GM19455 (cell line): Measurements from ENCODE around the gene MYLK.
"Not testable (repeated sequence)": the region's sequence is repeated elsewhere in the genome, so short reads cannot be mapped to it uniquely, and the experiment has no call there.

Experiments
- ATAC-seq: cut with Tn5 transposase; IDR thresholded peaks from one replicate; pipeline ENCODE4 v1.9.1; 2021; ENCODE audit not compliant: unreplicated experiment

MYLK gene

GRCh38 chr3:123724306-123724705, 159.8 kb downstream of the MYLK start:
- no peak for ATAC-seq

DNA sequence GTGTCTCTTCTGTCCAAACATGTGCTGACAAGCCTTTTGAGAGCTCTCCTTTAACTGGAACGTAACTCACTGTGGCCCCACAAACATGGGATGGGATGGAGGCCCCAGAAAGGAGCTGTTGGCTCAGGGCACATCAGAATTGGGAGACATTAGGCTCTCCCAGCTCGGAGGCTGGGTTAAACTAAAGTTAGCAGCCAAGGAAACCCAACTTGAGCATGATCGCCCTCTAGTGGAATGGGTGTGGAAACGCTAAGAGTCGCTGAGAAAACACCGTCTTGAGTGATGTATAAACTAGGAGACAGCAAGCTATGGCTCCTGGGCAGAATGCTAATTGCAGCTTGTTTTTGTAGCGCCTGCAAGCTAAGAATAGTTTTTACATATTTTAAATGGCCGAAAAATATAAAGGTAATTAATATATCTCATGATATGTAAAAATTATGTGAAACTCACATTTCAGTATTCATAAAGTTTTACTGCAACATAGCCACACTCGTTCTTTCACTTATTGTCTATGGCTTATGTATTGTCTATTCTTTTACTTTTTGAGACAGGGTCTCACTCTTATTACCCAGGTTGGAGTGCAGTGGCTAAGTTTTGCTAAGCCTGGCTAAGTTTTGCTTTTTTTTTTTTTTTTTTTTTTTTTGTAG, 160.5 kb downstream of the MYLK start:
- ATAC-seq, result no peak

DNA sequence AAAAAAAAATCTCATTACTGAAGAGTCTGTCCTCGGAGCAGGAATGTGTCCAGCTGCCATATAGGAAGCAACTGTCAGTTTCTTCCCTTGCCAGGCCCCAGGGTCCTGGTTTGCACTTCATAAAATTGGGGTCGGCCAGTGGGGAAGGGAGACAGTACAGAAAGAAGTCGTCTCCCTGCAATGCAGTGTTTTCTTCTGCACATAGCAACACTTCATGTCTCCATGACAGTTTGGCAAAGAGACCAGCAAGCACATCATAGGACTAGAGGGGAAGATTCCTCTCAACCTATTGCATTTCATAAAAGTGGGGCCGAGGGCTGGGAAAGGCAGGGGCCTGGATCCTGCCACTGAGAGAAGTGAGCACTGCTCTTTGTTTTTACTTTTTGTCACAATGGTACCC, 161.1 kb downstream of the MYLK start:
- no peak for ATAC-seq

- ATAC-seq, result no peak
Measured at GRCh38 chr3:123722456-123722855, 161.7 kb downstream of the MYLK start.

DNA sequence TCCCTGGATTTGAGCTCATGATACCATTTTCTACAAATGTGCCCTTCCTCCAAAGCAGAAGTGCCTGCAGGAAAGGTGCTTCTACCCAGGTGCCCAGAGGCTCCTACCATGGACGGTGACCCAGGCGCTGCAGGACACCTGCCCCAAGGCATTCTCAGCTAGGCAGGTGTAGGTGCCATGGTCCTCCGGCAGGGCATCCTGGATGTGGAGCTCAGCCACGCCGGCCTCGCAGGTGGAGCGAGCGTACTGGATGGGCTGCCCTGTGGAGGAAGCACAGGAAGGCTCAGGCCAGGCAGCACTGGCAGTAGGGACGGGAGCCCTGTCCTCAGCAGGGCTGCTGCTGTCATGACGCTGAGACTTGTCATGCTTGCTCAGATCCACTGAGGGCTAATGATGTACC, 162.1 kb downstream of the MYLK start:
- ATAC-seq, result no peak

- not testable (repeated sequence) for ATAC-seq
Measured at GRCh38 chr3:123721095-123721689, 162.9 kb downstream of the MYLK start.

- ATAC-seq, result no peak
Measured at GRCh38 chr3:123720638-123721037, 163.5 kb downstream of the MYLK start.

DNA sequence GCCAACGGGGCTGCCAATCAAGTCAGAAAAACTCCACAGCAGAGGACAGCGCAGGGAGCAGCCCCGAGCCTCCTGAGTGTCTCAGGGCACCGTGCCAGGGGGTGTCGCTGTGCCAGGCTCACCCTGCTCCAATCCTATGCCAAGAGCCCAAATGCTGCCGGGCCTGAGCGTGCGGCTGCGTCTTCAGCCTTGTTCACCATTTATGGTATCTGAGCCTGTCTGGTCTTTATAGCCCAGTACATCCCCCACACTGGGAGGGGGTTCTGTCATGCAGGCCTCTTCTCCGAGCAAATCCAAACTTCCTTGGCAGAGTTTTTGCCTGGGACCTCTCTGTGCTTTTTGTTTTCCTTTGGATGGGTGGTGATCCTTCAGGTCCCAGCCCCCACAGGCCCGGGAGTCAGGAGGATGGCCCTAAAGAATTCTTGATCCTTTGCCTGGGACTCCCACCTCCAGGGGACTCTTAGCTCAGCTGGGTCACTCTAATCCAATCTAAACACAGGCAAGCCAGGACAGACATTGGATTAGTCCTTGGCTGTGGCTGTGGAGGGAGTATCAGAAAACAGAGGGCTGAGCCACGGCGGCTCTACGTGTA, 164.2 kb downstream of the MYLK start:
- ATAC-seq, result no peak

DNA sequence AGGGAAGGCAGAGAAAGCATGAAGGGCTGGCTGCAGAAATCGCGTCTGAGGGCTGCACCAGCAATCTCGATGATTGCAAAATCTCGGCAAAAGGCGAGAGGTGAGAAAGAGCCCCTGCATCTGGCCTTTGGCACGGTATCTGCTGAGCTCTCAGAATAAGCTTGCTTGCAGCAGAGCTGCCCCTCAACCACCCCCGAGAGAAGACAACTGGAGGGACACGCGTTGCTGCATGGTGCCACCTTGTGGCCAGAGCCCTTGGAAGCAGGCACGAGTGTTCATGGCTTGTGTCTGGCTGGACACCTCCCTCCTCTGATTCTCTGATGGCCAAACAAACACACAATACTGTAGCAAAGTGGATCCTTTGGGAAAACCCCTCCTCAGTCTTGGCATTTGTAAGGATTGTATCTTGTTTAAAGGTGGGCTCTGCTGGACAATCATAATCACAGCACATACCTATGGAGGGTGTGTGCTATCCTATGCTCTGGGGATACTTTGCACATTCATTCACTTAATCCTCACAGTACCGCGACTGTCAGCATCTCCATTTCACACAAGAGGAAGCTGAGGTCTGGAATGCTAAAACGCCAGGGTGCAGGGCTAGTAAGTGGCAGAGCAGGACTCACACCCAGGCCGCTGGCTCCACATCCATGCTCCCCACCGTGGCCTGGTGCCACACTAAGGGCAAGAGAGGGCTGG, 164.9 kb downstream of the MYLK start:
- not testable (repeated sequence) for ATAC-seq

DNA sequence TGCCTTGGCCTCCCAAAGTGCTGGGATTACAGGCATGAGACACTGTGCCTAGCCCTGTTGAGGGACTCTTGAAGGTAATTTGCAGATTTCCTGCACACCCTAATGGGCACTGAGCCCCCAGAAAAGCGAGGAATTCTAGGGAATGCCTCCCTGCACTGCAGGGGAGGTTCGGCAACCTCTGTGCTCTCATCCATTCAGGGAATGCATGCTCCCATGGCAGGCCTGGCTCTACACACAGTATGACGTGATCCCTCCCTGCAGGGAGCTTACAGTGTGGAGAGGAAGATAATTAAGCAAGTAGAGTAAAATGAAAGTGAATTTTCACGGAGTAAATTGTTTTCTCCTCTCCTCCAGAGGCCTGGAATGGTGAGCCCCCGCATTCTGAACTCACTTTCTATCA, 166.0 kb downstream of the MYLK start:
- ATAC-seq, result no peak

GRCh38 chr3:123717451-123717850, 166.7 kb downstream of the MYLK start:
- ATAC-seq, result not testable (repeated sequence)

DNA sequence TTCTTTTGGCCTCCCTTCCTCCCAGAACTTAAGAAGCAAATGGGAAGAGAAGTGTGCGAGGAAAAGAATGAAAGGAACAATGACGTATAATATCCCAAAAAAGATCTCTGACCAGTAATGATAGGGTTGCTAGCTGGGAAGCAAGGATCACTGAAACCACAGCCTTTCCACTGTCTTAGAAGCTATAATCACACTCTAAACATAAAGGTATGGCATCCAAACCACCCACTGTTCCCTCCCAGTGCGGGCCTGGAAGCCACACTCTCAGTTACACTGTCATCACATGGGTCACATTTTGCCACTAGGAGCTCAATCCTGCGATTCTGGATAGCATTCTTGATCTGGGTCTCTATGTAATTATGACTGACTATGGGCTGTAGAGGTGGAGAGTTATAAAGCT, 167.7 kb downstream of the MYLK start:
- ATAC-seq, result no peak

DNA sequence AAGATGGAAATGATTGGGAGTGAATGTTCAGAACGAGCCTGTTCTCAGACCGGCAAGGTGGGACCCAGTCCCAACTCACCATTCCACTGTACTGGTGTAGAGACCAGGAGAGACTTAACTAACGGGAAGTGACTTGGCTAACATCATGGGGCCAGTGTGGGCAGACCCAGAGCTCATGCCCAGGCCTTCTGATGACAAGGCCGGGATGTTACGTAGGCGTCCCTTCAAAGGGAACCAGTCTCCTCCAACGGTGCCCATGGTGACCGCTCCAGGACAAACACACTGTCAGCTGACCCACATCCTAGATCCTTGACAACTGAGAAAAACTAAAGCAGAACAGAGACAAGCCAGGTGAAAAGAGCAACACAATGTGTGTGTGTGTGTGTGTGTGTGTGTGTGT, 170.9 kb downstream of the MYLK start:
- no peak for ATAC-seq

- no peak for ATAC-seq
Measured at GRCh38 chr3:123712077-123712860, 171.9 kb downstream of the MYLK start.

DNA sequence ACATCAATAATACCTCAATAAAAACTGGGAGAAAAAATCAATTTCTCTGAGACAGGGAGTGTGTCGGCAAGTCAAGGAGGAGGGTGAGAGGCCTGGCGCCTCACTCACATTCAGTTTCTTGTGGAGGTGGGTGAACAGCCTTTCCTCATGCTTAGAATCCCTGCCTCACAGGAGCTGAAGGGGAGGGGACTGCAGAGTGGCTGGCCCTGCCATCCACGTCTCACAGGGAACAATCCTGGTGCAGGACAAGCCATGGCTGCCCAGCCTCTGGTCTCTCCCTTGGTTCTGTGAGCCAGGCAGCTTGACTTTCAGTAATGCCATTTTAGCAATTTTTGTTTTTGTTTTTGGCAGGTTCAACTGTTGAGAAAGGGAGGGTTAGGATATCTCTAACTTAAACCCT, 172.8 kb downstream of the MYLK start:
- ATAC-seq, result no peak

DNA sequence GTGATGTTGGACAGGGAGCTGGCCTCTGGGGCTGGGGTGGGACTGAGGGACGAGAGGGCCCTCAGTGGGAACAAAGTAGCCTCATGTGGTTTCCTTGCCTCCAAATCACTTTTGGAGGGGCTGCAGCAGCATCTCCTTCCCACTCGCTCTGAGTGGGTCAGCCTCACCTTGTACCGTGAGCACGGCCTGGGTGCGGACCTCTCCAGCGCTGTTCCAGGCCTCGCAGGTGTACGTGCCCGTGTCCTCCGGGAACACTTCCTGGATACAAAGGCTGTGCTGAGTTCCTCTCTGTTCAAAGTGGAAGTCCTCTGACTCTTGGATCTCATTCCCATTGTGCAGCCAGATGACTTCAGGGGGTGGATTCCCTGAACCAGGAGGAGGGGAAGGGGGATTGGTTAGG, 175.6 kb downstream of the MYLK start:
- ATAC-seq, result no peak

DNA sequence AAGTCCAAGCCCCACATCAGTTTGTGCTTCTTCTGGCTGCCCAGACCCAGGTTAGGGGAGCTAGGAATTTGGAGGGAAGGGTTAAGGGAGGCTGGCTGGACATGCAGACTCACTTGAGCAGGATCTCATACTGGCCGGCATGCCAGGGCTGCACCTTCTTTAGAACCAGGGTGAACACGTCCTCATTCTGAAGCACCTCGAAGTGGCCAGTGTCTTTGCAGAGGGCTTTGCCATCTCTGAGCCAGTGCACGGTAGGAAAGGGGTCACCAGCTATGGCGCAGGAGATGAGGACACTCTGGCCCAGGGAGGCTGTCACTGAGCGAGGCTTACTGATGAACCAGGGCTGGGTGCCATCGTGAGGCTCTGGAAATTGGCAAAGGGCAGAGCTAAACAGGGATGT, 176.5 kb downstream of the MYLK start:
- not testable (repeated sequence) for ATAC-seq

DNA sequence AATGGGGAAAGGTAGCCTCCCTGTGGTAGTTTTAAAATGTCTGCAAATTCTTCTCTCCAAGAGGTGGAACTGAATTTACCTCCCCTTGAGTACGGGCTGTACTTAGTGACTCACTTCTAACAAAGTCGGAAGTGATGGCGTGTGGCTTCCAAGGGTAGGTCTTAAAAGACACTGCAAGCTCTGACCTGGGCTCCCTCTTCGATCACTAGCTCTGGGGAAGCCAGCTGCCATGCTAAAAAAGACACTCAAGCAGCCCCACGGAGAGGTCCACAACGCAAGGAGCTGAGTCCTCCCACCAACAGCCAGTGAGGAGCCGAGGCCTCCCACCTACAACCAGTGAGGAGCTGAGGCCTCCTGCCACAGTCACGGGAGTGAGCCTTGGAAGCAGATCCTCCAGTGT, 177.3 kb downstream of the MYLK start:
- no peak for ATAC-seq

GRCh38 chr3:123705488-123706285, 178.4 kb downstream of the MYLK start:
- no peak for ATAC-seq

GRCh38 chr3:123703663-123704062, 180.5 kb downstream of the MYLK start:
- ATAC-seq, result not testable (repeated sequence)
